HG03060 (cell line): ENCODE results near the gene PPL.

Experiments used
- ATAC-seq: cut with Tn5 transposase; IDR thresholded peaks from one replicate; pipeline ENCODE4 v1.9.1; 2021; ENCODE audit warnings: low read depth, moderate number of reproducible peaks; ENCODE audit not compliant: unreplicated experiment

The PPL gene

DNA sequence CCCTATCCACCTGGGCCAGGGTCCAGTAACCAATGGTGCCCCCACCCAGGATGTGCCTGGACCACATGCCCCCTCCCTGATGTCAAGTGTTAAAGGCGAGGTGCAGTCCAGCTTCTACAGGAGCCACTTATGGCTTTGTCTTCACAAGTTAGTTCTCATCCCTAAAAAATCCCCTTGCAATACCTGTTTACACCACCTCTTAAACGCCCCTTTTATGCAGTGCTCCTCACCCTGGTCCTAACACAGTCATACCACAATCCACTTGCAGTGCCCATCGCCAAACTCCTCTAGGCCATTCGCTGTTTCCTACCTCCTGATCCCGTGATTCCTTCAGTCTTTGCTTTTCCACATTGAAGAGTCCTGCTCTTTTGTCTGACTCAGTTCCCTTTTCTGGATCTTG is 97.0 kb downstream of the PPL start:
- no peak for ATAC-seq

DNA sequence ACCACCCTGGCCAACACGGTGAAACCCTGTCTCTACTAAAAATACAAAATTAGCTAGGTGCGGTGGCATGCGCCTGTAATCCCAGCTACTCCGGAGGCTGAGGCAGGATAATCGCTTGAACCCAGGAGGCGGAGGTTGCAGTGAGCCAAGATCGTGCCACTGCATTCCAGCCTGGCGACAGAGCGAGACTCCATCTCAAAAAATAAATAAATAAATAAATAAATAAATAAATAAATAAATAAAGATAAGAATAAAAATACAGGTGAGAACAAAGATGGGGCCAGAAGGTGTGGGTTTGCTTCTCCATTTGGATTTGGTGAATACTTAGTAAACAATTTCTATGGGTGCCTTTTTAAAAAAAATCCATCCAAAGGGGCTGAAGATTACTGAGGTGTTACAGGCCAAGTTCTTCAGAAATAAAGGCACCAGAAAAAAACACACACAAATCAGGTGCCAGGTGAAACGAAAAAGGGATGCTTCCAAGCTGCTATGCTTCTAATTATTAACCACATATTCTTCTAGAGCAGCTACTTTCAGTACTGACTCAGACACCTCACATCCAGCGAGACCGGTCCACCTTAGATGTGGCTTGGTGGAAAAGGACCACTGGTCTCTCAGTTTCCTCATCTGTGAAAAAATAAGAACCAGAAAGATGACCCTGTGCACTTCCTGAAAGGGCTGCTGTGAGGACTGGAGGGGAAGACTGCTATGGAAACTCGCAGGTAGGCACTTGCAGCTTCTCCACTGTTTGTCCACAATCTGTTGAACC is 99.0 kb downstream of the PPL start:
- ATAC-seq, result no peak

DNA sequence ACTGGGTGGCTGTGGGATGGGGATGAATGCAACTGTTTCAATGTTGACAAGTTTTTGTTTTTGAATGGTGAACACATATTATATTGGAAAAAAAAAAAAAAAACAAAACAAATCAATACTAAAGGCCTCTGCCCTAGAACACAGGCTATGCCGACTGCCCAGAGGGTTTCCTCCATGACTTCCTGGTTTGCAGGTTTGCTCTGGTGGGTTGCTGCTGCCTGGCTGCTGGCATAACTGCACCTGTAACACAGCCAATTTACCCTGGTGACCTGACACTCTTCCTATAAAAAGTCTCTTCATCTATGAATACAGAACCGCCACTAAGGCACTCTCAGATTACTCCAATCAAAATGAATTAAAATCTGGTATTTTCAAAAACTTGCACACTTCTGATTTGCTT is 100.2 kb downstream of the PPL start:
- no peak for ATAC-seq

DNA sequence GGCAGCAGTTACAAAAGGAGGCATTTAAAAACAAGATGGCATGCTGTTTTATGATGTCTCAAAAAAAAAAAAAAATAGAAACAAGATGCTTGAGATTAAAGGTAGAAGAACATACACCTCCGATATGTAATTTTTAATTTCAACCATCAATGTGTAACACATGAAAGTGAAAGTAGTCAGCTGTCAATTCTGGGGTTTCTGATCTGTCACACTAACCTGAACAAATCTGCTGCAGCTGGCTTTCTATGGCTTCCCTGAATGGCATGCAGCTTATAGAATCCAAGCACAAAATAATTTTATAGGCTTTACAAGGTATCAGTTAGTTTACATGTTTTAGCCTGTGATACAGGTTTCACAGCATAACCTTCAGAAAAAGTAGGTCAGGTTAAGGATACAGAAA is 103.4 kb downstream of the PPL start:
- no peak for ATAC-seq

DNA sequence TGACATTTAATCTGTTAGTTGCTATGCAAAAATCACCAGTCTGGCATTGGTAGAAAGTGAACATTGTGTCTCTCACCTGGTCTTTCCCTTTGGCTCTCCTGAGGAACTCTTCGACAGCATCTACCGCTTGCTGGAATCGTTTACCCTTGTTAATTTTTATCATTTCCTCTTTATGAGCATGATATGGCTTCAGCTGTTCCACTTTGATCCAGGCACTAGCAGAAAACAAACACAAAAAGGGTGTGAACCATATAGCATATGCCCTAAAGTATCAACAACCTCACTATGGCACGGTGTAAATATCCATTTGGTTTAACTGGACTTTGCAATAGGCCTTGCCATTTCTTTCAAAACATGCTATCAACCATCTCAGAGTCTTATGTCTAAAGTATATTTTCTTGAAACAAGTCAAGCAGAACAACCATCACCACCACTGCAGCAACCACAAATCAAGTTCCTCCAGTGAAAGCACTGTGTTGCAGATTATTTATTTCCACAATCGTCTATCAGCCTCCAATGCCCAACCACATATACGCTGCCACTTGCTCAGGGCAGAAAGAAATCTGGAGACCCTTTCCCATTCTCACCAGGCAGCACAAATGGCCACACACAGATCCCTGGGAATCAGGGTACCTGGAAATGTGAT is 104.1 kb downstream of the PPL start:
- no peak for ATAC-seq
